NCI-H748 treated with DMSO at 0.1 percent for 48 hours (cell line): ENCODE data around the gene PA2G4.
"Not testable (repeated sequence)": the region's sequence is repeated elsewhere in the genome, so short reads cannot be mapped to it uniquely, and the experiment has no call there.

ENCODE experiments used
- DNase-seq: peaks from one replicate; lab custom pipeline; 2025; lab: John Stamatoyannopoulos, UW

Gene PA2G4

DNA sequence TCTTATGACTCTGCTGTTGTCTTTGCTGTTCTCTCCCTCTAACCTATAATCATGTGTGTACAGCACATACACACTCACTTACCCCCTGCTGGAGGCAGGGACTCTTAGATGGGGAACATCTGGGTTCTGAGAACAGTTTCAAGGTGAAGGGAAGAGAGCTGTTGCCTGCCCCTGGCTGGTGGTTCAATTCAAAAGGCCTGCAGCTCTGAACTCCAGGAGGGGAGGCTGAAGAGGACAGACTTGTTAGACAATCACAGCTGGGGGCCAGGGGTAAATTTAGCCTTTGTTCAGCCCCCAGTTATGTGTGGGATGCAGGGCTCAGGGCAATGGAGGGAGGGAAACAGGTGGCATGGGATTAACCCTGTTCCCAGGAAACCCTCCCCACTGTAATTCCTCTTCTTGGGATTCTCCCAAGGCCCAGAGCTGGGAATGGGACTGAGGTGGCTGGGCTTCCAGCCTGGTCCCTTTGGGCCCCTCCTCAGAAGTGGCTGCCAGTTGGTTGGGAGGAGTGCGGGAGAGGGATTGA, 50.0 kb downstream of the PA2G4 start:
- DNase-seq: no peak

DNA sequence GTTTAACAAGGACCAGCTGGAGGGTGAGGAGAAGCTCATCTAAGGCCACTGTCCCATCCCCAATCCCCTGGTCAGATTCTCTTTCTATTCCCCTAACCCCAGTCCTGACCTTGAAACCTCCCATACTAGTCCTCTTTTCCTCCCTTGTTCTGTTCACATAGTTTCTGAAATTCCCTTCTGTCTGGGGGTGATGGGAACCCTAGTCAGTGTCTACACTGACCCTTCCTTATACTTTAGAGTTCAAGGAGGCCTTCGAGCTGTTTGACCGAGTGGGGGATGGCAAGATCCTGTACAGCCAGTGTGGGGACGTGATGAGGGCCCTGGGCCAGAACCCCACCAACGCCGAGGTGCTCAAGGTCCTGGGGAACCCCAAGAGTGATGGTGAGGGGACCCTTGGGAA, 50.5 kb downstream of the PA2G4 start:
- no peak for DNase-seq

GRCh38 chr12:56155256-56155845, 51.0 kb downstream of the PA2G4 start:
- DNase-seq: no peak

GRCh38 chr12:56156464-56157200, 52.3 kb downstream of the PA2G4 start:
- not testable (repeated sequence) for DNase-seq

DNA sequence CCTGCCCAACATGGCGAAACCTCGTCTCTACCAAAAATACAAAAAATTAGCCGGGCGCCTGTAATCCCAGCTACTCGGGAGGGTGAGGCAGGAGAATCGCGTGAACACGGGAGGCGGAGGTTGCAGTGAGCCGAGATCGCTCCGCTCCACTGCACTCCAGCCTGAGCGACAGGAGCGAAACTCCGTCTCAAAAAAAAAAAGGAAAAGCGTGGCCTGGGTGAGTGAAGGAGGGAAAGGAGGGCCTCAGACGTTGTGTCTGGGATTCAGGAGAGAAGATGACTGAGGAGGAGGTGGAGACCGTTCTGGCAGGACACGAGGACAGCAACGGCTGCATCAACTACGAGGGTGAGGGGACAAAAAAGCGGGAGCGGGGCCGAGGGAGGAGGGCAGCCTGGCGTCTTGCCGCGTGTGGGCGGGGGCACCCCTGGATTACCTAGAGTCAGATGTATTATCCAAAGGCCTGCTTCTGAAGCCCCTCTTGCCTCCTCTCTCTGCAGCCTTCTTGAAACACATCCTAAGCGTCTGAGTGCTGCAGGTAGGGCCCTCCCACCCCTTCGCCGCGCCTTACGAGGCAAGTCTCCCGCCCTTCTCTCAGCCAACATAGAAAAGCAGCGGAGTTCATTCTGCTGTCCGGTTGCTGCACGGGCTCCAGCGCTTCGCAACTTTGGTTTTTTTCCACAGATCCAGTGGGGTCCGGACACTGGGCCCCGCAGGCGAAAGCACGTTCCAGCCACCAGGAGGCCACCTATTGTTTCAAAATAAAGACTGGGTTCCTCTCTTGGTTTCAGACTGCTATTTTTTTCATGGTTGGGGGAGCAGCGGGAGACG, 53.1 kb downstream of the PA2G4 start:
- peak; percentile 83 for DNase-seq

- DNase-seq: peak; percentile 96
Measured at GRCh38 chr12:56158029-56158925, 53.9 kb downstream of the PA2G4 start, which contains the start of gene MYL6. Gene MYL6 (plus strand): TSS chr12:56158359. CDS start chr12:56158402, 43 bp downstream.

- DNase-seq: peak; percentile 17
Measured at GRCh38 chr12:56158926-56159461, 54.6 kb downstream of the PA2G4 start.

- no peak for DNase-seq
Measured at GRCh38 chr12:56159482-56160192, 55.3 kb downstream of the PA2G4 start.

- DNase-seq: no peak
Measured at GRCh38 chr12:56160193-56160763, 55.9 kb downstream of the PA2G4 start.

- DNase-seq: no peak
Measured at GRCh38 chr12:56160894-56161689, 56.7 kb downstream of the PA2G4 start.

DNA sequence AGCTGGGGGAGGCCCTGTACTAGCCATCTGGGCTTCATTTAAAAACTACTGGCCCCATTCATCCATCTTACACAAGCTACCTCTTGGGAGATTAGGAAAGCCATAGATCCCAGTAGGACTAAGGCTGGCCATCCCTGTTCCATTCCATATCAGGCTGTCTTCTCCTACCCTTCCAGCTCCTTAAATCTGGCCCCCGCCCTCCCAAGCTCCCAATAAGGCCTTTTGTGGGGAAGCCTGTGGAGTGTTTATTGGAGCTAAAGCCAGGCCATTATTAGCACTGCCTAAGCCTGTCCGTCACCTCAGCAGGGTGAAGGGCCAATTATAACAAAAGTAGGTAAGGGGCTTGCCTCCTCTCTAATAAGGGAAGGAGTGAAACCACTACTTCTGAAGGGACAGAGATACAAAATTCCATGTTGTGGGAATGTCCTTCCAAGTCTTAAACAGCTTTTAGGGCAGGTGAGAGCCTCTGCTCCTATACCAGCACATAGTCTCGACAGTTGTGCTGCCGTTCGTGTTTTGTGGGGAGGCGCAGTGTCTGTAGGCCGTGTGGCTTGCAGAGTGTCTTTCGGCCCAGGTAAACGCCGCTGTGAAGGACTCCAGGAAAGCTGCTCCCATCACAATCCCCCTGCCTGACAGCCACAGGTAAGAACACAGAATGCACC, 57.5 kb downstream of the PA2G4 start:
- DNase-seq: no peak

GRCh38 chr12:56162468-56163290, 58.3 kb downstream of the PA2G4 start:
- no peak for DNase-seq
